Osteoblast (primary cell): ENCODE measurements around the gene PEX7. TPM values are rescaled to one million over a fixed set of nuclear protein-coding genes. Genes with fewer than 3 reads are reported as not detected.

Source experiments
- DNase-seq: peaks from one replicate; pipeline ENCODE4 v3.0.0; 2011; ENCODE audit warnings: low spot score, mixed read lengths; ENCODE audit not compliant: insufficient read length; ENCODE audit errors: missing footprints
- H2AFZ ChIP-seq: 2 replicates; pipeline ENCODE4 v1.6.0; 2011; ENCODE audit warnings: mild to moderate bottlenecking, low read length
- H3K27ac ChIP-seq: 2 replicates; pipeline ENCODE4 v1.5.1; 2011; ENCODE audit warnings: mild to moderate bottlenecking, low read depth, low read length, moderate library complexity
- H3K27me3 ChIP-seq: 2 replicates; pipeline ENCODE4 v1.6.0; 2012; ENCODE audit warnings: mild to moderate bottlenecking, control low read depth, inconsistent platforms, low read length, moderate library complexity; ENCODE audit not compliant: insufficient read depth
- H3K36me3 ChIP-seq: 2 replicates; pipeline ENCODE4 v1.5.1; 2011; ENCODE audit warnings: mild to moderate bottlenecking, low read length, control low read depth, moderate library complexity; ENCODE audit not compliant: insufficient read depth
- H3K4me1 ChIP-seq: 2 replicates; pipeline ENCODE4 v1.5.1; 2011; ENCODE audit warnings: mild to moderate bottlenecking, low read length, control low read depth, moderate library complexity; ENCODE audit not compliant: insufficient read depth
- H3K4me2 ChIP-seq: 2 replicates; pipeline ENCODE4 v1.6.0; 2011; ENCODE audit warnings: mild to moderate bottlenecking, low read length; ENCODE audit not compliant: insufficient read depth
- H3K4me3 ChIP-seq: fragments of 200-600 bp; sonication (generic); 3 replicates; pipeline ENCODE4 v1.5.1; 2012; ENCODE audit warnings: mild to moderate bottlenecking, low read length, inconsistent platforms; ENCODE audit not compliant: insufficient read depth
- H3K79me2 ChIP-seq: 2 replicates; pipeline ENCODE4 v1.6.0; 2012; ENCODE audit warnings: mild to moderate bottlenecking, low read length, control low read depth, inconsistent platforms; ENCODE audit not compliant: insufficient read depth
- H3K9me3 ChIP-seq: 2 replicates; pipeline ENCODE4 v1.5.1; 2011; ENCODE audit warnings: low read depth, low read length, control low read depth
- H4K20me1 ChIP-seq: 2 replicates; pipeline ENCODE4 v1.6.0; 2012; ENCODE audit warnings: mild to moderate bottlenecking, low read length, control low read depth; ENCODE audit not compliant: insufficient read depth
- total RNA-seq: library from RNA; depleted of rRNA; stranded (reverse); fragments of >200 nt; gene quantifications from 2 replicates; pipeline ENCODE4 v1.2.3, GENCODE V29; 2012
- TF ChIP-seq, protein P1 (sequence below): IDR thresholded peaks from 2 replicates; pipeline ENCODE4 v1.5.1; 2011; ENCODE audit warnings: mild to moderate bottlenecking, low read depth, low read length, moderate library complexity; ENCODE audit errors: extremely low read depth

PEX7 gene
- total RNA-seq, 1 donor, result 5.4 TPM

DNA sequence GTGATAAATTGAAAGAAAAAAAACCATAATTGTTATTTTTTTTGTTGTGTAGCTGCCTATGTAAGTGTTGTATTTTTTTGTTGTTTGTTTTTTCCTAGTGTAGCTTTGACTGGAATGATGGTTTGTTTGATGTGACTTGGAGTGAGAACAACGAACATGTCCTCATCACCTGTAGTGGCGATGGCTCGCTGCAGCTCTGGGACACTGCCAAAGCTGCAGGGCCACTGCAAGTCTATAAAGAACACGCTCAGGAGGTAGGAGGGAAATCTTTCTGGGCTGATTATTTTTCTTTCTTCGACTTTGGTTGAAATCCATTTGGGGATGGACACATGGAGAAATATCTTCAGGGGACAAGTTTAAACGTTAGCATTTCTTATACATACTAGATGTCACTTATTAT lies 3.8 kb downstream of the PEX7 start:
- H3K4me2 ChIP-seq, result no peak overlapping the region

DNA sequence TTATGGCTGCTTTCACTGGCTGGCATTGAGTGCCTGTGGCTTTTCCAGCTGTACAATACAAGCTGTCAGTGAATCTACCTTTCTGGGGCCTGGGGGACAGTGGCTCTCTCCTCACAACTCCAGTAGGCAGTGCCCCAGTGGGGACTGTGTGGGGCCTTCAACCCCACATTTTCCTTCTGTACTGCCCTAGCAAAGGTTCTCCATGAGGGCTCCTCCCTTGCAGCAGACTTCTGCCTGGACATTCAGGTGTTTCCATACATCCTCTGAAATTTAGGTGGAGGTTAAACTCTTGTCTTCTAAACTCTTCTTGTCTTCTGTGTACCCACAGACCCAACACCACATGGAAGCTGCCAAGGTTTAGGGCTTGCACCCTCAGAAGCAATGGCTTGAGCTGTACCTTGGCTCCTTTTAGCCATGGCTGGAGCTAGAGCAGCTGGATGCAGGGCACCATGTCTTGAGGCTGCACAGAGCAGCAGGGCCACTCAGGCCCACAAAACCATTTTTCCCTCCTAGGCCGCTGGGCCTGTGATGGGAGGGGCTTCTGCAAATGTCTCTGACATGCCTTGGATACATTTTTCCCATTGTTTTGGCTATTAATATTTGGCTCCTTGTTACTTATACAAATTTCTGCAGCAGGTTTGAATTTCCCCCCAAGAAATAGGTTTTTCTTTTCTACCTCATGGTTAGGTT lies 9.6 kb downstream of the PEX7 start:
- Histone ChIP-seq H2AFZ (no peak overlapping the region), H3K4me1 (no peaks in the 10 kb centered on the region), H3K36me3 (peaks cover 12% of the 10 kb centered on the region), H3K27me3 (no peaks in the 10 kb centered on the region), H3K4me3 (no peak overlapping the region), H3K27ac (no peak overlapping the region), H4K20me1 (no peaks in the 10 kb centered on the region), H3K79me2 (no peaks in the 10 kb centered on the region), H3K9me3 (peaks cover 6% of the 10 kb centered on the region), H3K4me2 (no peak overlapping the region)
- DNase-seq, result no peak
- TF ChIP-seq, protein P1, sequence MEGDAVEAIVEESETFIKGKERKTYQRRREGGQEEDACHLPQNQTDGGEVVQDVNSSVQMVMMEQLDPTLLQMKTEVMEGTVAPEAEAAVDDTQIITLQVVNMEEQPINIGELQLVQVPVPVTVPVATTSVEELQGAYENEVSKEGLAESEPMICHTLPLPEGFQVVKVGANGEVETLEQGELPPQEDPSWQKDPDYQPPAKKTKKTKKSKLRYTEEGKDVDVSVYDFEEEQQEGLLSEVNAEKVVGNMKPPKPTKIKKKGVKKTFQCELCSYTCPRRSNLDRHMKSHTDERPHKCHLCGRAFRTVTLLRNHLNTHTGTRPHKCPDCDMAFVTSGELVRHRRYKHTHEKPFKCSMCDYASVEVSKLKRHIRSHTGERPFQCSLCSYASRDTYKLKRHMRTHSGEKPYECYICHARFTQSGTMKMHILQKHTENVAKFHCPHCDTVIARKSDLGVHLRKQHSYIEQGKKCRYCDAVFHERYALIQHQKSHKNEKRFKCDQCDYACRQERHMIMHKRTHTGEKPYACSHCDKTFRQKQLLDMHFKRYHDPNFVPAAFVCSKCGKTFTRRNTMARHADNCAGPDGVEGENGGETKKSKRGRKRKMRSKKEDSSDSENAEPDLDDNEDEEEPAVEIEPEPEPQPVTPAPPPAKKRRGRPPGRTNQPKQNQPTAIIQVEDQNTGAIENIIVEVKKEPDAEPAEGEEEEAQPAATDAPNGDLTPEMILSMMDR, result no peak

More for the DNA sequence above, 3.8 kb downstream of the PEX7 start:
- peaks cover 12% of the 10 kb centered on the region for H3K36me3 ChIP-seq
- DNase-seq, result no peak
- peaks cover 6% of the 10 kb centered on the region for H3K4me1 ChIP-seq
- H4K20me1 ChIP-seq, result no peaks in the 10 kb centered on the region
- TF ChIP-seq, protein P1, result no peak
- H3K27ac ChIP-seq, result no peak overlapping the region
- H3K4me3 ChIP-seq, result no peak overlapping the region
- no peak overlapping the region for H2AFZ ChIP-seq
- H3K79me2 ChIP-seq, result no peaks in the 10 kb centered on the region
- H3K9me3 ChIP-seq, result no peaks in the 10 kb centered on the region
- H3K27me3 ChIP-seq, result no peaks in the 10 kb centered on the region

DNA sequence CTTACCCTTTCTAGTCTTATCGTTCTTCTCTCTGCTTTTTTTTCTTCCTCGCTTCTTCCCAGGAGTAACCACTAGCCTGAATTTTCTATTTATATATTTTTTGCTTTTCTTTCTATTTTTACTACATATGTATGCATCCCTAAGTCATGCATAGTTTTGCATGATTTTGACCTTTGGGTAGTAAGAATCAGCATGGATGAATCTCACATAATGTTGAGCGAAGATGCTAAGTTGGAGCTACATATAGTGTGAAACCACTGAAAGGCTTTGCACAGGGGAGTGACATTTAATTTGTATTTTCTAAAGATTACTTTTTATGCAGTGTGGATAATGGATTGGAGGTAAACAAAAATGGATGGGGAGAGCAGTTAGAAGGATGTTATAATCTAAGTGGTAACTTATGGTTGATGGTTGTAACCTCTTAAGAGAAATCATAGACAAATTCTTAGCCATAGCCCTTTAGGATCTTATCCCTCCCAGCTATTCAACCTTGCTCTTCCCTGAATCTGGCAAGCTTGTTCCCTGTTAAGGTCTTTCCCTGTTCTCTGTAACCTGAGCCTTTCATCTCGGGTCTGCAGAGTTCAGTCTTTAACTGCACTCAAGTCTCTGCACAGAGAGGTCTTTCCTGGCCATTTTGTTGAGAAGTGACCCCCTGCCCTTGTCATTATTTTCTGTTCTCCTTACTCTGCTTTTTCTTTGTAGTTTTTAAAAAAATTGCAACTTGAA lies 18.0 kb downstream of the PEX7 start:
- Histone ChIP-seq H2AFZ (no peak overlapping the region), H3K4me3 (no peak overlapping the region), H3K27me3 (no peaks in the 10 kb centered on the region), H3K79me2 (no peaks in the 10 kb centered on the region), H3K9me3 (no peaks in the 10 kb centered on the region), H3K27ac (no peak overlapping the region), H3K4me2 (no peak overlapping the region), H4K20me1 (no peaks in the 10 kb centered on the region), H3K4me1 (no peaks in the 10 kb centered on the region), H3K36me3 (no peaks in the 10 kb centered on the region)
- no peak for DNase-seq
- TF ChIP-seq, protein P1, result no peak

DNA sequence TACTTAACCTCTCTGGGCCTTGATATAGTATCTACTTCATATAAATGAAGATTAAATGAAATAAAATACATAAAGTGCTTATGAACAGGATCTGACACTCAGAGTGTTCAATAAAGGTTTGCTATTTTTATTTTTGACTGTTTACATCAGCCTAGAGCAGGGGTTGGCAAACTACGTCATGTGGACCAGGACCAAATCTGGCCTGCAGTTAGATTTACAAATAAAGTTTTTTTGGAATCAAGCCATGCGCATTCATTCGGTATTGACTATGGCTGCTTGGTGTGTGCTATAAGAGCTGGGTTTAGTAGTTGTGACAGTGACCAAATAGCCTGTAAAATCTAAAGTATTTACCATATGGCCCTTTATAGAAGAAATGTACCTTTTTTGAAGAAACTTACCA lies 20.8 kb downstream of the PEX7 start:
- Histone ChIP-seq H3K36me3 (no peaks in the 10 kb centered on the region), H3K27ac (no peak overlapping the region), H3K79me2 (no peaks in the 10 kb centered on the region), H3K9me3 (no peaks in the 10 kb centered on the region), H4K20me1 (no peaks in the 10 kb centered on the region), H3K27me3 (no peaks in the 10 kb centered on the region), H3K4me2 (no peak overlapping the region), H3K4me3 (no peak overlapping the region), H2AFZ (no peak overlapping the region), H3K4me1 (no peaks in the 10 kb centered on the region)
- TF ChIP-seq, protein P1, result no peak
- no peak for DNase-seq
